GM15510 (cell line): ENCODE results near the gene LRRC7.

Experiments
- POLR2A ChIP-seq: IDR thresholded peaks from 3 replicates; pipeline ENCODE4 v1.6.1; 2011; ENCODE audit warnings: borderline replicate concordance; ENCODE audit not compliant: insufficient read length; ENCODE audit errors: extremely low read depth

LRRC7 gene

DNA sequence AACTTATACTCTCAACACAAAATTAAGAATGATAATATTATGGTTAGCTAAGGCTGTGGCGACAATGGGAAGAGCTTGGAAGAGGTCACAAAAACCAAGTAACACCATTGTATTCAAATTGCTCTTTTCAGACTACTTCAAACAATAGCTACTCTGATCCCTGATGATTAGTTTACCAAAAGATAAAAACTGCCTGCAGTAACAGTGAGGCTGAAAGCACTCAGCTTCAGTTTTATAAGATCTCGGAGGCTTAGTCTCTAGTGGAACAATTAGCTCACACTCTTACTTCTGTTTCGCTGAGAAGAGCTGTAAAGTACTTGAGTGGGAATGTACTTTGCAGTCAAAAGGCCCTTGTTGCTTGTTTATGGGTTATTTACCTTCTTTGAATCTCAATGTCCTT lies 278.5 kb downstream of the LRRC7 start:
- no peak for TF ChIP-seq POLR2A

DNA sequence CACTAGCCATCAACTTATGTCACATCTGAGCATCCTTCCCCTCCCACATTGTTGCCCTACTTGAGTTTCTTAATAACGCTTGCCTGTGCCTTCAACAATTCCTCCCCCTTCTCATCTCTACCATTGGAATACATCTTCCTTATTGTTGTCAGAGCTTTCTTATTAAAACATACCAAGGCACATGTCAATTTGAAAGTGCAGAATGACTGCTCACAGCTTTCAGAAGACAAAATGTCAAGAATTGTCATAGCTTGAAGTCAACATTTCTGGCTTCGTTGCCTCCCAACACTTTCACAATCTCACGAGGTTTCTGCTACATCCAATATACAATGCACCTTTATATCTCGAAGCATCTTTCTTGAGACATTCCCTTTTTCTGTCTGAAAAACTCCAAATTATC lies 279.9 kb downstream of the LRRC7 start:
- TF ChIP-seq POLR2A: no peak

DNA sequence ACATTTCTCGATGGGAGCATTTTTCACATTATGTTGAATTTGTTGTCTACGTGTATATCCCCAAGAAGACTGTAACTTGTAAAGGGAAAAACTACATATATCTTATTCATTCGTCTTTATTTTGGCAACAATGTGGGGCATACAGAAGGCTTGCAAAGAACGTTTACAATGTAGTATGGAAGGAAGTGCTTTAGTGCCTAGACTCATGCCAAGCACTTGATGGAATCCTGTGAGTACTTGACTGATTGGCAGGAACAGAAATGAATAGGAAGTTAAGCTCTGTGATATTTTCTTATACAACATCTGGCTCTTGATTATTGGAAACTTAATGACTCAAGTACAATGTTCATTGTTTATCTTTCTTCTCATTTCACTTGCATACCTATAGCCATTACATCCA lies 284.4 kb downstream of the LRRC7 start:
- TF ChIP-seq POLR2A: no peak

DNA sequence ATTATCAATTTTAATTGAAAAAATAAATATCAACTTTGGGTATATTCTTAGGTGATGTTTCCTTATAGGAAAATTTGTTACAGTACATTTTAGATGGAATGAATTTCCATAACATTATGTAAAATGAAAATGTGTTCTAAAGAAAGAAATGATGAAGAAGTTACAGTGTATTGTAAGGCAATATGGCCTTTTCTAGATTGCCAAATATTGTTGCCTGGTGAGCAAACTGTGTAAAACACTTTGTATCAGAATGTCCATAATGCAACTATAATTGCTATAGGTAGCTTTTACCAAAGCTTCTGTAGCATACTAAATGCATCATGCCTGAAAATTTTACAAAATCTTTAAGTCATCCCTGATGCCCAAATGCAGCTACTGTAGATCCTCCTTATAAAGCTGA lies 285.0 kb downstream of the LRRC7 start:
- TF ChIP-seq POLR2A: no peak

DNA sequence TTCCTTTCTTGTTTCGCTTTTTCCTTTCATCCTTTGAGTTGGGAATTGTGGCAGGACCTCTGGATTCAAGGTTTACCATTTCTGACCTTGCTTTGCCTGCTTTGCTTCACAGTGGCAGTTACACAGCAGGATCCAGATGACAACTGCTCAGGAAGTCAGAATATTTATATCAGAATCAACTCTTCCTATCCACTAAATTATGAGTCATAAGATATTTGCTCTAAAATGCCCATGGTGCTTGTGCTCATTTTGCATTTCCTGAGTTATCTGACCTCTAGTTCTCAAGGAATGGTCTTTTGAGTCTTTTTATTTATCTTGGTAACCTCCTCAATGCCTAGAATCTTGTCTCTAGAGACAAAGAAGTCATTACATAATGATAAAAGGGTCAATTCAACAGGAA lies 290.8 kb downstream of the LRRC7 start:
- no peak for TF ChIP-seq POLR2A

DNA sequence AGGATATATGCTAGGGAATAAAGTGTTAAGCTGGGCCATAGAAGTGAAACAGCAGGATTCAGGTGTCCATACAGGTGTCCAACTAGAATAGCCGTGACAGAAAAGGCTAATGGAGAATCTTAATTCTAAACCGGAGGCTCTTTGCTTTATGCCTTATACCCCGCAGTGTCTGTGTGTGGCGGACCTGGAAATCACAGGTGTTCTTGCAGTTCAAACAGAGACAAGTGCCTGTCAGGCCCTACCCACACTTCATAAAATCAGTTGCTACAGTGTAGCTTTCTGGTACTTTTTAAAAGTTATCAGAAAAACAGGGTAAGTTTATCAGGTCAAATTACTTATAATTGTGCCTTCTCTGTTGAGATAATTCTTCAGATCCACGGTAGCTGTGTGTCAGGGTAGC lies 293.9 kb downstream of the LRRC7 start:
- TF ChIP-seq POLR2A: no peak

DNA sequence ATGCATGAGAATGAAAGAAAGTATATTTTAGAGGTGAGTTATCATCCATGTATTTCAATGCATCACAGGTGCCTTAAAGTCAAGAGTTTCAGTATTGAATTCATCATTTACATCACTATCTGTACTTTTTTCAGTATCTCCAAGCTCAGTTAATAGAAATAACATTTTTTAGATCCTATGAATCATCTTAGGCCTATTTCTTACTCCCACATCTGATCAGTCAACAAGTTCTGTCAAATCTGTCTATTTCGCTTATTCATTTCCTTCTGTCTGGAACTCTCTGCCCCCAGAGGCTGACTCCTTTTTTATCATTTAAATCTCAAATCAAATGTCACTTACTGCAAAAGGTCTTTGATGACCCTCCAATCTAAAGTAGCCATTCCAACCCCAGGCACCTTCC lies 295.2 kb downstream of the LRRC7 start:
- TF ChIP-seq POLR2A: no peak

DNA sequence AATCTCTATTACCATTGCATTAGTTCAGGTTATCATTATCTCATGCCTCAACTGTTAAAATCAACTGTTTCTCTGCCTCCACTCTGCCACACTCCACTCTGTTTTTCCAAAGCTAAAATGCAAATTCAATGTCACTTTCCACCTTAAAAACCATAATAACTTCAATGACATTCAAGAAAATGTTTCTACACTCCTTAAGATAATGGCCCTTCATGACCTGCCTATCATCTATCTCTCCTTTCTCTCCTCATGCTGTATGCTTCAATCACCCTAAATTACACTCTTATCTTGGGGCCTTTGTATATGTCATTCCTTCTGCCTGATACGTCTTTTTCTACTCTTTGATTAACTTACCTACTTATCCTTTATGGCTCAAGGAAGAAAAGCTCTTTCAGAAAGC lies 296.0 kb downstream of the LRRC7 start:
- no peak for TF ChIP-seq POLR2A

DNA sequence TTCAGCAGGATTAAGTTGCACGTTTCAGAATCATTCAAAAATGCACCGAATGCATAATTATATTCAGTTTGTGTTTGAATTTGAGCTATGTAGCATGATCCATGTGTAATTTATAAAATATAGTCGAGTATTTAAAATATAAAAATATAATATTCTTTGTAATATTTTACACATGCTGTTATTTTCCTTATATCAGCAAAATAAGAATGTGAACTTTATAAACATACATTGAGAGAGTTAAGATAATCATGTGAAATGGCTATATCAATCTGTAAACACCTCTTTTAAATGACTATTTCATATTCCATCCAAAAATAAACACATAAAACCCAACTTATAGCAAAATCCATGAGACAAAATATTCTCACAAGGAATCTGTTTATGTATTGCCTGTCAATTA lies 303.7 kb downstream of the LRRC7 start:
- no peak for TF ChIP-seq POLR2A

DNA sequence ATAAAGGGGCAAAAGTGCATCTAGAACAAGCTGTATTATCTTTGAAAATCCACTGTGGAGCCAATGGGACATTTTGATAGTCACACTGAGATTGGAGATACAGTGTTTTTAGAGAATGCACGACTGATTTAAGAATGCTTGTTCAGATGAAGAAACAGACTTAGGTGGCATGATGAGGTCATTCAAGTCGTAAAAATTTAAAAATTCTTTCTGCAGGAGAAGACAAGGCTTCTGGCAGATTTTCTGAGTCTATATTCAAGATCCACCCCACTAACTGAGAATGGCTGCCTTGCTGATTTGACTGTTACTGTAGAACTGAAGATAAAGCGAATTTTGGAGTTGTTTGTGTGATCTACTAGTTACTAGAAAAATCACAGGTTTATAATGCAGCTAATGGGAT lies 310.6 kb downstream of the LRRC7 start:
- TF ChIP-seq POLR2A: no peak

DNA sequence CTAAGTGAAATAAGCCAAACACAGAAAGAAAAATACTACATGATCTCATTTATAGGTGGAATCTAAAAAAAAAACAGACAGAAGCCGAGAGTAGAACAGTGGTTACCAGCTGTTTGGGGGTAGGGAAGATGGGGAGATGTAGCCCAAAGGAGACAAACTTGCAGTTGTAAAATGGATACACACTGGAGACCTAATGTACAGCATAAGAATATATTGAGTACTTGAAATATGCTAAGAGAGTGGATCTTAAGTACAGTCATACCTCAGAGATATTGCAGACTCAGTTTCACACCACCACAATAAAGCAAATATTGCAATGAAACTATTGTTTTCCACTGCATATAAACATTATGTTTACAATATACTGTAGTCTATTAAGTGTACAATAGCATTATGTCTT lies 320.9 kb downstream of the LRRC7 start:
- TF ChIP-seq POLR2A: no peak

DNA sequence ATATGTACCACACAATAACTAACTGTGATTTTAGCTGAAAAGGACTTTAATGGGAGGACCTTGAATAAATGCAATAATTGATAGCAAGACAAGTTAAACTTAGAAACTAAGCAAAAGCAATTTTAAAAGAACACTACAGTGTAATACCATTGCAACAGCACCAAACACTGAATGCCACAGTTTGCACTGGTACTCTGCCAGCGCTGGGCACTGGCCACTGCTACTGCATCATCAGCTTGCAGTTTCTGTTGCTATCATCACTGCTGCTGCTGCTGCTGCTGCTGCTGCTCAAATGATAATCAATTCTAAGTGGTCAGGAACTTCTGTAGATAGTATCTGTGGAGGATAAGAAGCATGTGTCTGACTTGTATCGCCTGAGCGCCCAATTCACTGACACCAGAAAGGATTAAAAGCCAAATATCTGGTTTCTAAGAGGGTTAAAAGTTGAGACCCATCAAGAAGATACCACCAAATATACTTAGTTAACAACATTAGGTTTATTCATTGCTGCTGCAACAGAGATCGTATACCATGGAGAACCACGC lies 330.8 kb downstream of the LRRC7 start:
- no peak for TF ChIP-seq POLR2A

DNA sequence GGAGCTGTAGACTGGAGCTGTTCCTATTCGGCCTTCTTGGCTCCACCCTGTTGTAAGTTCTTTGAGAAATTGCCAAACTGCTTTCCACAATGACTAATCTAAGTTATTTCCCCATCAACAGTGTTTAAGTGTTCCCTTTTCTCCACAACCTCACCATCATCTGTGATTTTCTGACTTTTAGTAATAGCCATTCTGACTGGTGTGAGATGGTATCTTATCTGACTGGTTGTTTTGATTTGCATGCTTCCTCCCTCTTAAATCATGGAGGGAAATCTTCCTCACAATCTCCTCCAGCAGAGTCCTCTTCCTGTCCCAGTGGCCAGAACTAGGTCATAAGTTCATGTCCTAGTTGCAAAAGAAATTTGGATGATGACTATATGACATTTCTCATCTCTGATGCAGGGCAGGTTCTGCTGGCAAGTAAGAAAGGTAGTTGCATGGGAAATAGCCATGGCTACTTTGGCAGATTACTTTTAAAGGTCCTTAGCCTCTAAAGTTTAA lies 343.6 kb downstream of the LRRC7 start:
- no peak for TF ChIP-seq POLR2A

DNA sequence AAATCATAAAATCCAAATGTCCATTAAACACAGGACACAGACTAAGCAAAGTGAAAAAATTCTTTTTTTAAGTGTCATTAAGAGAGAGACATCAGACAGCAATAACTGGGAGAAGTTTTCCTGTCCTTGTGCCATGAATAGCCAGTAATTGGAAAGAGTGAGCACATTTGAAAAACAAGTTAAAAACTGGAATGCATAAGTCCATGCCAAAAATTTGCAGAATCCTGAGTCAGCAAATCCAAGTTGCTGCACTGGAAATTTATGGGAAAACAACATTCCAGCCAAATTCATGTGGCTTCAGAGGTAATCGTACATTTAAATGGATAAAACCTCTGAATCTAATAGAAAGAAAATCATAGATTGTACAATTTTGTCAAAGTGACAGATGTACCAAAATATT lies 346.3 kb downstream of the LRRC7 start:
- TF ChIP-seq POLR2A: no peak

DNA sequence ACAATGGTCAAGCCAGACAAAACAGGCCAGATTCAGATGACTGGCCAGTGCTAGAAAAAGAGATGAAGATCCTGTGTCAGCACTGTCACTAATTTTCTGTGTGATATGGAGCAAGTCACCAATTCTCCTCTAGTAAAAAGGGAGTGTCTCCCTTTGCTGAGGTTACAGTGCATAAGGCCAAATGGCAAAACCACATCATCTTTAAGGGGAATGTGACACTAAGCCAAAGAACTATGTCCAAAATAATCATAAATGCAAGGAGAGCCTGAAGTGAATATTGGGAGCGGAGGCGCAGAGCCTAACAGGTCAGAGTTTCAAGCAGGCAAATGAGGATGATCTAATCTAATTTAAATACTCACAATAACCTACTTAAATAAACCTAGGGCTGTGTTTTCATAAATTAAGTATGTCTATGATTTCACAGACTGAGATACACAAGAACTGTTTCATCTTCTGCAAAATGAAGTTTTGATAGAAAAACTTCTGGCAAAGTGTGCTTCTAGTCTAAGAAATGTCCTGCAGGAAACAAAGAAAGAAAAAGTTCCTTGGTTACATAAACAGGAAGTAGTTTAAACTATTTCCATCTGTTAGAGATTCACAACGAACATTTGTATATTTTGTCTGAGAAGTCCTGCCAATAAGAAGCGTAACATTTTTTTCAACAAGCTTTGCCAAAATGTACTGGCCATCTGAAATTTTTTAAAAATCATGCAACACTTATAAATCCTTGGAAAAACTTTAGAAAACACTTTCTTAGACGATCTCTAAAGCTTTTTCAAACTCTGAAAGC lies 347.4 kb downstream of the LRRC7 start:
- TF ChIP-seq POLR2A: no peak
